ENCODE results near the gene CATSPERZ. TPM values are rescaled to one million over a fixed set of nuclear protein-coding genes. Genes with fewer than 3 reads are reported as not detected.

CATSPERZ gene
- total and polyA plus RNA-seq, 2 experiments from 2014 or later: not detected

GRCh38 chr11:64291262-64291751 lies 8.9 kb upstream of the CATSPERZ start, which contains the start of gene KCNK4:
Gene KCNK4, plus strand, starts transcription at chr11:64291302. Its CDS starts 1,717 bp downstream, at chr11:64293019.
- no peaks in the 10 kb centered on the region for H3K9me2 ChIP-seq (ENCODE audit: insufficient read depth)
- H3K4me2 ChIP-seq (ENCODE audit: unreplicated experiment): peak within 1 kb of the TSS; percentile 45
- TF ChIP-seq EZH2phosphoT487 (IDR thresholded peaks at IDR 0.05; ENCODE audit: insufficient read depth, low read depth) (no peak), EZH2 (IDR thresholded peaks at IDR 0.05; ENCODE audit: insufficient read depth, poor library complexity, severe bottlenecking) (no peak)
- no peaks in the 10 kb centered on the region for H4K20me1 ChIP-seq (ENCODE audit: insufficient read depth)
- WGBS, 2 experiments (ENCODE audit: low coverage in 1 of 2, low lambda C conversion rate in 2 of 2, missing lambda C conversion rate in 2 of 2): 8 to 20% methylated on average over 24 to 42 of the region's 45 CpGs
- H3K79me2 ChIP-seq (ENCODE audit: insufficient read depth): 0 out of 2 replicates have a peak, but pooled peaks cover 6% of the 10 kb centered on the region
- H3K4me3 ChIP-seq: peak within 1 kb of the TSS; percentile 58
- H3K36me3 ChIP-seq (ENCODE audit: low read depth): no peaks in the 10 kb centered on the region
- H3K27me3 ChIP-seq (replicated peaks; ENCODE audit: insufficient read depth): peaks cover 20% of the 10 kb centered on the region
- H3K4me1 ChIP-seq (ENCODE audit: insufficient read depth): 0 out of 2 replicates have a peak, but pooled peaks cover 2% of the 10 kb centered on the region
- no peak within 1 kb of the TSS for H3K9ac ChIP-seq
- no peaks in the 10 kb centered on the region for H3F3A ChIP-seq (ENCODE audit: insufficient read depth)
- DNase-seq: no peak
- no peak within 1 kb of the TSS for H3K27ac ChIP-seq
- no peak within 1 kb of the TSS for H2AFZ ChIP-seq
- H3K9me3 ChIP-seq (ENCODE audit: low read depth): no peaks in the 10 kb centered on the region
- in situ Hi-C loops (cut with MboI): no loop called here

- no peaks in the 10 kb centered on the region for H4K20me1 ChIP-seq (ENCODE audit: insufficient read depth)
- H3K4me3 ChIP-seq: peak overlapping the region; percentile 58
- H3K9me2 ChIP-seq (ENCODE audit: insufficient read depth): no peaks in the 10 kb centered on the region
- H3K4me2 ChIP-seq (ENCODE audit: unreplicated experiment): peak overlapping the region; percentile 45
- in situ Hi-C loops (cut with MboI): no loop called here
- peak; percentile 42 for DNase-seq
- TF ChIP-seq EZH2phosphoT487 (IDR thresholded peaks at IDR 0.05; ENCODE audit: insufficient read depth, low read depth) (no peak; the same call in 1 of the 2 replicates), EZH2 (IDR thresholded peaks at IDR 0.05; ENCODE audit: insufficient read depth, poor library complexity, severe bottlenecking) (peak; percentile 87)
- H3K79me2 ChIP-seq (ENCODE audit: insufficient read depth): 0 out of 2 replicates have a peak, but pooled peaks cover 6% of the 10 kb centered on the region
- H3K27ac ChIP-seq: no peak overlapping the region
- H3K27me3 ChIP-seq (replicated peaks; ENCODE audit: insufficient read depth): peaks cover 20% of the 10 kb centered on the region
- WGBS, 2 experiments (ENCODE audit: low coverage in 1 of 2, low lambda C conversion rate in 2 of 2, missing lambda C conversion rate in 2 of 2): 1 to 3% methylated on average over 51 to 54 of the region's 96 CpGs
- 0 out of 2 replicates have a peak, but pooled peaks cover 2% of the 10 kb centered on the region for H3K4me1 ChIP-seq (ENCODE audit: insufficient read depth)
- H3K9ac ChIP-seq: no peak overlapping the region
- H3K36me3 ChIP-seq (ENCODE audit: low read depth): no peaks in the 10 kb centered on the region
- no peak overlapping the region for H2AFZ ChIP-seq
- H3K9me3 ChIP-seq (ENCODE audit: low read depth): no peaks in the 10 kb centered on the region
- no peaks in the 10 kb centered on the region for H3F3A ChIP-seq (ENCODE audit: insufficient read depth)
Observed at GRCh38 chr11:64291752-64292459, 8.3 kb upstream of the CATSPERZ start.

GRCh38 chr11:64292460-64293254 lies 7.5 kb upstream of the CATSPERZ start:
- TF ChIP-seq EZH2 (IDR thresholded peaks at IDR 0.05; ENCODE audit: insufficient read depth, poor library complexity, severe bottlenecking): peak; percentile 81
- no peak for TF ChIP-seq EZH2phosphoT487 (IDR thresholded peaks at IDR 0.05; ENCODE audit: insufficient read depth, low read depth)

GRCh38 chr11:64294774-64295173 lies 5.4 kb upstream of the CATSPERZ start:
- 13 to 21% methylated on average over 3 of the region's 3 CpGs for WGBS, 2 experiments (ENCODE audit: low coverage in 1 of 2, low lambda C conversion rate in 2 of 2, missing lambda C conversion rate in 2 of 2)
- Histone ChIP-seq H3K27ac (no peak overlapping the region), H3K4me2 (ENCODE audit: unreplicated experiment) (no peak overlapping the region), H3K4me3 (no peak overlapping the region), H3K4me1 (ENCODE audit: insufficient read depth) (0 out of 2 replicates have a peak, but pooled peaks cover 4% of the 10 kb centered on the region), H3F3A (ENCODE audit: insufficient read depth) (no peaks in the 10 kb centered on the region), H3K9me3 (ENCODE audit: low read depth) (no peaks in the 10 kb centered on the region), H3K9me2 (ENCODE audit: insufficient read depth) (no peaks in the 10 kb centered on the region), H3K79me2 (ENCODE audit: insufficient read depth) (no peaks in the 10 kb centered on the region), H3K9ac (no peak overlapping the region), H2AFZ (no peak overlapping the region), H4K20me1 (ENCODE audit: insufficient read depth) (no peaks in the 10 kb centered on the region), H3K36me3 (ENCODE audit: low read depth) (no peaks in the 10 kb centered on the region), H3K27me3 (replicated peaks; ENCODE audit: insufficient read depth) (peaks cover 21% of the 10 kb centered on the region)
- in situ Hi-C loops (cut with MboI): no loop called here
- peak; percentile 62 for DNase-seq
- TF ChIP-seq EZH2phosphoT487 (IDR thresholded peaks at IDR 0.05; ENCODE audit: insufficient read depth, low read depth): no peak
- no peak for TF ChIP-seq EZH2 (IDR thresholded peaks at IDR 0.05; ENCODE audit: insufficient read depth, poor library complexity, severe bottlenecking)

More at GRCh38 chr11:64292460-64293254, 7.5 kb upstream of the CATSPERZ start:
- DNase-seq: no peak
- no peaks in the 10 kb centered on the region for H3K9me3 ChIP-seq (ENCODE audit: low read depth)
- H3K36me3 ChIP-seq (ENCODE audit: low read depth): no peaks in the 10 kb centered on the region
- H4K20me1 ChIP-seq (ENCODE audit: insufficient read depth): no peaks in the 10 kb centered on the region
- in situ Hi-C loops (cut with MboI): no loop called here
- peak overlapping the region; percentile 58 for H3K4me3 ChIP-seq
- no peak overlapping the region for H3K9ac ChIP-seq
- no peaks in the 10 kb centered on the region for H3K9me2 ChIP-seq (ENCODE audit: insufficient read depth)
- H3K27me3 ChIP-seq (replicated peaks; ENCODE audit: insufficient read depth): peaks cover 20% of the 10 kb centered on the region
- WGBS, 2 experiments (ENCODE audit: low coverage in 1 of 2, low lambda C conversion rate in 2 of 2, missing lambda C conversion rate in 2 of 2): 51 to 64% methylated on average over 14 to 35 of the region's 42 CpGs
- H3K4me2 ChIP-seq (ENCODE audit: unreplicated experiment): peak overlapping the region; percentile 45
- H3K4me1 ChIP-seq (ENCODE audit: insufficient read depth): 0 out of 2 replicates have a peak, but pooled peaks cover 2% of the 10 kb centered on the region
- no peaks in the 10 kb centered on the region for H3K79me2 ChIP-seq (ENCODE audit: insufficient read depth)
- H2AFZ ChIP-seq: no peak overlapping the region
- no peaks in the 10 kb centered on the region for H3F3A ChIP-seq (ENCODE audit: insufficient read depth)
- H3K27ac ChIP-seq: no peak overlapping the region
